ENCODE results near the gene SH3RF1. TPM values are rescaled to one million over a fixed set of nuclear protein-coding genes. Genes with fewer than 3 reads are reported as not detected.

Gene SH3RF1
- total RNA-seq, 3 donors from 2014 or later (not counting 1 experiment from before 2014, with no cell fraction given) = 0.54 to 2.4 (median 1.6) TPM

DNA sequence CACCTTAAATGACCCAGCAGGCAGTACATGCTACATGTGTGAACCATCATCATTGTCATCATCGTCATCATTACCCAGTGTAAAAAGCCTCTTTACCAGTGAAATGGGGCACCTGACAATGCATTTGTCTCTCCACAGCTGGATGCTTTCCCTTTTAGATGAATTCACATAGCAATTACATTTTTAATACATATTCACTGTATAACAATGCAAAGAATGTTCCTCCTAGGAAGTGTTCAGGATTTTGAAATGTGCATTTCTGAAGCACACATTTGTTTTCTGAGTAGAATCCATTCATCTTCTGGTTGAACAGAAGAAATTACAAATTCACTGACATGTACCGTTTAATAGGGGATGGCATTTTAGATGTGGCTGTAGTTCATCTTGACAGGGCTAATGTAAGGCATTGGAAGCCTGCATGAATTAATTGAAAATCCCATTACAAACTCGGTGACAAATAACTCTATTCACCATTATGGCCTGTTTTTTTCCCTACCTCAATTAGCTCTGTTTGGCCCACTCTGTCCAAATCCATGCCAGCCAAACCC, 111.1 kb downstream of the SH3RF1 start:
- Mint-ChIP-seq H3K27me3 (ENCODE audit: low read depth in 2 of 2) (peaks cover 3 to 10% of the 10 kb centered on the region in 2 donors), H3K36me3 (no peaks in the 10 kb centered on the region), H3K4me3 (no peak overlapping the region), H3K27ac (no peak overlapping the region), H3K4me1 (no peaks in the 10 kb centered on the region), H3K9me3 (no peaks in the 10 kb centered on the region)
- DNase-seq (no peak), ATAC-seq (no peak)
- Histone ChIP-seq H3K27ac (ENCODE audit: low read length) (no peak overlapping the region), H3K9me3 (ENCODE audit: control insufficient read depth, insufficient read depth, low read length) (no peaks in the 10 kb centered on the region), H3K27me3 (ENCODE audit: control insufficient read depth, insufficient read depth, low read length) (no peaks in the 10 kb centered on the region), H3K4me1 (ENCODE audit: control insufficient read depth, insufficient read depth, low read length) (no peaks in the 10 kb centered on the region), H3K36me3 (ENCODE audit: control insufficient read depth, insufficient read depth, low read length) (no peaks in the 10 kb centered on the region), H3K4me3 (ENCODE audit: low read length) (no peak overlapping the region)
- intact Hi-C loops (cut with micrococcal nuclease) = no loop called here
- WGBS (ENCODE audit: insufficient coverage) = 95% methylated on average over 3 of the region's 3 CpGs
- no peak for TF ChIP-seq CTCF (IDR thresholded peaks at IDR 0.05)

GRCh38 chr4:169158861-169159260, 111.9 kb downstream of the SH3RF1 start:
- no peaks in the 10 kb centered on the region for H3K9me3 Mint-ChIP-seq
- peaks cover 3 to 5% of the 10 kb centered on the region in 2 donors for H3K27me3 Mint-ChIP-seq (ENCODE audit: low read depth in 2 of 2)
- WGBS (ENCODE audit: insufficient coverage) = 79% methylated on average over 2 of the region's 2 CpGs
- H3K36me3 Mint-ChIP-seq = no peaks in the 10 kb centered on the region
- H3K4me1 Mint-ChIP-seq = no peaks in the 10 kb centered on the region
- DNase-seq = no peak
- H3K27ac Mint-ChIP-seq = no peak overlapping the region
- H3K4me1 ChIP-seq (ENCODE audit: control insufficient read depth, insufficient read depth, low read length) = no peaks in the 10 kb centered on the region
- TF ChIP-seq CTCF (IDR thresholded peaks at IDR 0.05) = no peak
- no peaks in the 10 kb centered on the region for H3K27me3 ChIP-seq (ENCODE audit: control insufficient read depth, insufficient read depth, low read length)
- no peak overlapping the region for H3K27ac ChIP-seq (ENCODE audit: low read length)
- no peak for ATAC-seq
- no peaks in the 10 kb centered on the region for H3K9me3 ChIP-seq (ENCODE audit: control insufficient read depth, insufficient read depth, low read length)
- H3K4me3 ChIP-seq (ENCODE audit: low read length) = no peak overlapping the region
- H3K4me3 Mint-ChIP-seq = no peak overlapping the region
- no peaks in the 10 kb centered on the region for H3K36me3 ChIP-seq (ENCODE audit: control insufficient read depth, insufficient read depth, low read length)
- intact Hi-C loops (cut with micrococcal nuclease) = no loop called here

DNA sequence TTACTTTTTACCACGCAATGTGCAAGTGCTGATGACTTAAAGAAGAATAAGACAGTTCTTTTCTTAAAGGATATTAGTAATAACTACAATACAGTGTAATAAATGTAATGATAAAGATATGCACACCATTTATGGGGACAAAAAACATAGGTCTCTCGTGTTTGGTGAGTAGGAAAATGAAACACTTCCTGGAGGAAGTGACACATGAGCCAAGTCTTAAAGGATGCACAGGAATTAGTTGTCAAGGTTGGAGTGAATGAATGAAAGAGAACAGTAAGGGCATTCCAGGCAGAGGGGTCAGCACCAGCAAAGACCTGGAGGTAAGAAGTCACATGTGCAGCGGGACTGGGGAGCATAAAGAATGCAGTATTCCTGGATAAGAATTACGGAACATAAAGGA, 112.7 kb downstream of the SH3RF1 start:
- no peaks in the 10 kb centered on the region for H3K9me3 Mint-ChIP-seq
- peaks cover 0 to 3% of the 10 kb centered on the region in 2 donors for H3K27me3 Mint-ChIP-seq (ENCODE audit: low read depth in 2 of 2)
- TF ChIP-seq CTCF (IDR thresholded peaks at IDR 0.05) = no peak
- H3K4me1 ChIP-seq (ENCODE audit: control insufficient read depth, insufficient read depth, low read length) = no peaks in the 10 kb centered on the region
- no peak overlapping the region for H3K27ac Mint-ChIP-seq
- no peaks in the 10 kb centered on the region for H3K27me3 ChIP-seq (ENCODE audit: control insufficient read depth, insufficient read depth, low read length)
- H3K36me3 ChIP-seq (ENCODE audit: control insufficient read depth, insufficient read depth, low read length) = no peaks in the 10 kb centered on the region
- H3K27ac ChIP-seq (ENCODE audit: low read length) = no peak overlapping the region
- DNase-seq = no peak
- H3K9me3 ChIP-seq (ENCODE audit: control insufficient read depth, insufficient read depth, low read length) = no peaks in the 10 kb centered on the region
- intact Hi-C loops (cut with micrococcal nuclease) = no loop called here
- no peak overlapping the region for H3K4me3 Mint-ChIP-seq
- no peak for ATAC-seq
- no peaks in the 10 kb centered on the region for H3K4me1 Mint-ChIP-seq
- 87% methylated on average over 3 of the region's 4 CpGs for WGBS (ENCODE audit: insufficient coverage)
- H3K36me3 Mint-ChIP-seq = no peaks in the 10 kb centered on the region
- H3K4me3 ChIP-seq (ENCODE audit: low read length) = no peak overlapping the region

- no peak overlapping the region for H3K4me3 Mint-ChIP-seq
- no peaks in the 10 kb centered on the region for H3K9me3 Mint-ChIP-seq
- H3K27me3 Mint-ChIP-seq (ENCODE audit: low read depth in 2 of 2) = no peaks in the 10 kb centered on the region
- intact Hi-C loops (cut with micrococcal nuclease) = no loop called here
- no peaks in the 10 kb centered on the region for H3K4me1 ChIP-seq (ENCODE audit: control insufficient read depth, insufficient read depth, low read length)
- no peaks in the 10 kb centered on the region for H3K27me3 ChIP-seq (ENCODE audit: control insufficient read depth, insufficient read depth, low read length)
- no peak for TF ChIP-seq CTCF (IDR thresholded peaks at IDR 0.05)
- no peaks in the 10 kb centered on the region for H3K9me3 ChIP-seq (ENCODE audit: control insufficient read depth, insufficient read depth, low read length)
- no peak for DNase-seq
- H3K36me3 ChIP-seq (ENCODE audit: control insufficient read depth, insufficient read depth, low read length) = no peaks in the 10 kb centered on the region
- ATAC-seq = no peak
- no peak overlapping the region for H3K27ac Mint-ChIP-seq
- H3K27ac ChIP-seq (ENCODE audit: low read length) = no peak overlapping the region
- H3K4me3 ChIP-seq (ENCODE audit: low read length) = no peak overlapping the region
- H3K4me1 Mint-ChIP-seq = no peaks in the 10 kb centered on the region
- whole genome bisulfite sequencing (ENCODE audit: insufficient coverage) = 100% methylated on average over 2 of the region's 3 CpGs
- no peaks in the 10 kb centered on the region for H3K36me3 Mint-ChIP-seq
These were observed 114.4 kb downstream of the SH3RF1 start for GRCh38 chr4:169156392-169156791.
